A673 (cell line): ENCODE measurements around the gene SP5. TPM values are rescaled to one million over a fixed set of nuclear protein-coding genes. Genes with fewer than 3 reads are reported as not detected.
"Not testable (repeated sequence)": the region's sequence is repeated elsewhere in the genome, so short reads cannot be mapped to it uniquely, and the experiment has no call there.

ENCODE experiments used
- BruUV-seq: library from RNA; stranded (reverse); fragments of 400-500 nt; replicated peaks from 2 replicates; lab custom pipeline; 2021; lab: Mats Ljungman, UMichigan
- CTCF ChIA-PET: fragments of 300-600 bp; sonication (Branson Sonifier 250); formaldehyde crosslinking; loops from one replicate; lab custom pipeline; 2022; ENCODE audit warnings: antibody characterized with exemption; lab: Charles Lee
- POLR2A ChIA-PET: fragments of 300-600 bp; sonication (Branson Sonifier 250); formaldehyde crosslinking; loops from one replicate; lab custom pipeline; 2022; ENCODE audit warnings: antibody characterized with exemption; ENCODE audit not compliant: low non-redundant PET; lab: Charles Lee
- DNase-seq: peaks from one replicate; pipeline ENCODE4 v3.0.0-alpha.2; 2015; ENCODE audit warnings: low spot score
- H3K27ac ChIP-seq: fragments of 200-600 bp; sonication (generic); 2 replicates; pipeline ENCODE4 v1.5.1; 2016; ENCODE audit warnings: mixed run types, low read depth, mild to moderate bottlenecking, mixed read lengths, antibody characterized with exemption, low read length; ENCODE audit not compliant: poor library complexity, severe bottlenecking
- H3K27me3 ChIP-seq: fragments of 200-600 bp; sonication (generic); replicated peaks from 2 replicates; pipeline ENCODE4 v1.6.1; 2017; ENCODE audit warnings: mixed run types, low read depth, mild to moderate bottlenecking, mixed read lengths, antibody characterized with exemption, low read length; ENCODE audit not compliant: insufficient read depth, poor library complexity
- H3K36me3 ChIP-seq: fragments of 200-600 bp; sonication (generic); 2 replicates; pipeline ENCODE4 v1.6.1; 2016; ENCODE audit warnings: mixed run types, mild to moderate bottlenecking, mixed read lengths, antibody characterized with exemption, low read length; ENCODE audit not compliant: insufficient read depth, poor library complexity, severe bottlenecking
- H3K4me1 ChIP-seq: fragments of 200-600 bp; sonication (generic); 2 replicates; pipeline ENCODE4 v1.6.1; 2017; ENCODE audit warnings: mixed run types, mild to moderate bottlenecking, mixed read lengths, antibody characterized with exemption, low read length; ENCODE audit not compliant: insufficient read depth, poor library complexity, severe bottlenecking
- H3K4me3 ChIP-seq: fragments of 200-600 bp; sonication (generic); 2 replicates; pipeline ENCODE4 v1.5.1; 2016; ENCODE audit warnings: low read depth, mixed run types, mild to moderate bottlenecking, mixed read lengths, low read length; ENCODE audit not compliant: poor library complexity, severe bottlenecking
- H3K9me3 ChIP-seq: fragments of 200-600 bp; sonication (generic); 2 replicates; pipeline ENCODE4 v1.6.1; 2016; ENCODE audit warnings: mixed run types, low read depth, mild to moderate bottlenecking, mixed read lengths, antibody characterized with exemption, low read length; ENCODE audit not compliant: poor library complexity, severe bottlenecking
- EZH2 ChIP-seq: fragments of 200-600 bp; sonication (generic); IDR thresholded peaks from 2 replicates; pipeline ENCODE4 v1.6.1; 2017; ENCODE audit warnings: borderline replicate concordance, low read depth, mild to moderate bottlenecking, mixed read lengths, antibody characterized with exemption, low read length; ENCODE audit not compliant: poor library complexity, severe bottlenecking
- intact Hi-C: fragments of 100-400 bp; cut with micrococcal nuclease; formaldehyde crosslinking; loops from one replicate; pipeline ENCODE4 v1.10.0; 2022; ENCODE audit not compliant: unreplicated experiment
- total RNA-seq: library from RNA; stranded (reverse); gene quantifications from 2 replicates; pipeline ENCODE4 v1.2.3, GENCODE V29; 2021
- TF ChIP-seq, protein P1 (sequence below): fragments of 300-800, 200-600 bp; sonication (generic); conservative IDR thresholded peaks from 2 replicates; pipeline ENCODE4 v1.5.1; 2017; ENCODE audit warnings: low read depth, mild to moderate bottlenecking, antibody characterized with exemption, low read length, moderate library complexity, mixed read lengths

SP5 gene
- total RNA-seq, 1 experiment from 2014 or later: not detected

DNA sequence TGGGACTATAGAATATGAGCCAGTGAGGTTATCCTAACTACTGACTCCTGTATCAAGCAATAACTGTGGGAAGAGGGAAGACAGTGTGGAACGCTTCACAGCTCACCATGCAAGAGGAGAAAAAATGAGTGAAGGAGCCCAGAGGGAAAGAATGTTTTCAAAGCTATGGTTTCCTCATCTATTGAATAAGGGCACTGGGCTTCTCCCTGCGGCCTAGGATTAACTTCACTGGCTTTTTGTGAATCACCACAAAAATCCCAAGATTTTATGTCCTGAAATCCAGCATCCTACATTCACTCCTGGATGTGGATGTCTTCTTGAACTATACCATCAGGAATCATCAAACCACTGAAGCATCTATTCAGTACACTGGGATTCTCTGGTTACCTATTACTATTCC lies 44.5 kb upstream of the SP5 start:
- H3K9me3 ChIP-seq: no peaks in the 10 kb centered on the region
- CTCF ChIA-PET: no interaction called here
- H3K27me3 ChIP-seq: peaks cover 54% of the 10 kb centered on the region
- intact Hi-C loops: no loop called here
- BruUV-seq: no TSS peak
- no peak overlapping the region for H3K4me3 ChIP-seq
- no peaks in the 10 kb centered on the region for H3K4me1 ChIP-seq
- TF ChIP-seq, protein P1, sequence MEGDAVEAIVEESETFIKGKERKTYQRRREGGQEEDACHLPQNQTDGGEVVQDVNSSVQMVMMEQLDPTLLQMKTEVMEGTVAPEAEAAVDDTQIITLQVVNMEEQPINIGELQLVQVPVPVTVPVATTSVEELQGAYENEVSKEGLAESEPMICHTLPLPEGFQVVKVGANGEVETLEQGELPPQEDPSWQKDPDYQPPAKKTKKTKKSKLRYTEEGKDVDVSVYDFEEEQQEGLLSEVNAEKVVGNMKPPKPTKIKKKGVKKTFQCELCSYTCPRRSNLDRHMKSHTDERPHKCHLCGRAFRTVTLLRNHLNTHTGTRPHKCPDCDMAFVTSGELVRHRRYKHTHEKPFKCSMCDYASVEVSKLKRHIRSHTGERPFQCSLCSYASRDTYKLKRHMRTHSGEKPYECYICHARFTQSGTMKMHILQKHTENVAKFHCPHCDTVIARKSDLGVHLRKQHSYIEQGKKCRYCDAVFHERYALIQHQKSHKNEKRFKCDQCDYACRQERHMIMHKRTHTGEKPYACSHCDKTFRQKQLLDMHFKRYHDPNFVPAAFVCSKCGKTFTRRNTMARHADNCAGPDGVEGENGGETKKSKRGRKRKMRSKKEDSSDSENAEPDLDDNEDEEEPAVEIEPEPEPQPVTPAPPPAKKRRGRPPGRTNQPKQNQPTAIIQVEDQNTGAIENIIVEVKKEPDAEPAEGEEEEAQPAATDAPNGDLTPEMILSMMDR: no peak
- TF ChIP-seq EZH2: no peak
- H3K27ac ChIP-seq: no peak overlapping the region
- no peaks in the 10 kb centered on the region for H3K36me3 ChIP-seq
- POLR2A ChIA-PET: no interaction called here
- no peak for DNase-seq

DNA sequence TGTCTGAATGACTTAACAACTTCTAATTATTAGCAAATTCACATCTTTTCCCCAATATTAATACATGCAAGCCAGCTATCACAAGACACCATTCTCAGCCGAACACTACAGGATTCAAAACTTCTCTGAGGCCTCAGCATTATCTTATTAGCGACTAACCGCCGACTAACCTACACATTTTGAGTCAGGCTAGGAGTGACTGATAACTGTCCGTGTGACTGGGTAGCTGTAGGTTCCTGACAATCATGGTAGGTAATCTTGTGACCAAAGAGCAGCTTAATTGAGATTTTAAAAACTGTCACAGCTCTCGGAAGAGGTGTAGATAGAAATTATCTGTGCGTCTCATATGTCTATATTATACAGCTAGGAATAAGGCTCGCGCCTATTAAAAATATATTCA lies 44.1 kb upstream of the SP5 start:
- Histone ChIP-seq H3K27me3 (peaks cover 50% of the 10 kb centered on the region), H3K27ac (no peak overlapping the region), H3K4me3 (no peak overlapping the region), H3K36me3 (no peaks in the 10 kb centered on the region), H3K9me3 (no peaks in the 10 kb centered on the region), H3K4me1 (no peaks in the 10 kb centered on the region)
- no TSS peak for BruUV-seq
- CTCF ChIA-PET: no interaction called here
- intact Hi-C loops: no loop called here
- DNase-seq: no peak
- POLR2A ChIA-PET: no interaction called here
- TF ChIP-seq, protein P1: no peak
- TF ChIP-seq EZH2: no peak

DNA sequence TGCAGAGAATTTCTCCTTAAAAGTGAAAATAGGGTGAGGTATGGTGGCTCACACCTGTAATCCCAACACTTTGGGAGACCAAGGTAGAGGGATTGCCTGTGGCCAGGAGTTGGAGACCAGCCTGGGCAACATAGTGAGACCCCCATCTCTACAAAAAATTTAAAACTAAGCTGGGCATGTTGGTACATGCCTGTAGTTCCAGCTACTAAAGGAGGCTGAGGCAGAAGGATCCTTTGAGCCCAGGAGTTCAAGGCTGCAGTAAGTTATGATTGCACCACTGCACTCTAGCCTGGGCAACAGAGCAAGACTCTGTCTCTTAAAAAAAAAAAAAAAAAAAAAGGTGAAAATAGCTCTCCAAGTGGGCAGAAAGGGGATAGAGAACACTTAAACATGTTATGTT lies 40.9 kb upstream of the SP5 start:
- DNase-seq, CTCF ChIA-PET, H3K9me3 ChIP-seq, H3K36me3 ChIP-seq, H3K27ac ChIP-seq, H3K4me1 ChIP-seq, BruUV-seq, POLR2A ChIA-PET, H3K4me3 ChIP-seq, intact Hi-C loops: not testable (repeated sequence)
- H3K27me3 ChIP-seq: peaks cover 37% of the 10 kb centered on the region

DNA sequence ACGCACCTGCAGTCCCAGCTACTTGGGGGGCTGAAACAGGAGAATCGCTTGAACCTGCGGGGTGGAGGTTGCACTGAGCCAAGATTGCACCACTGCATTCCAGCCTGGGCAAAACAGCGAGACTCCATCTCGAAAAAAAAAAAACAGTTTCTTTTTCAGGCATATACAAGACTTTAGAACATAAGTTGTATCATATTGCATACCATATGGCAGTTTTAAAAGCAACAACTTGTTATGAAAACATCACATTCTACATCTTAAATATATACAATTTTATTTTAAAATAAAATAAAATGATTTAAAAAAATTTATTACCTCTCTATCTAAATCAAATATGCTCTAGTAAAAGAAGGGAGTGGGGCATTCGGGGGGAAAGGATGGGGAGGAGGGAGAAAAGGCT lies 39.4 kb upstream of the SP5 start:
- Histone ChIP-seq H3K36me3 (no peaks in the 10 kb centered on the region), H3K27ac (no peak overlapping the region), H3K4me1 (peaks cover 11% of the 10 kb centered on the region), H3K27me3 (peaks cover 35% of the 10 kb centered on the region), H3K4me3 (no peak overlapping the region), H3K9me3 (no peaks in the 10 kb centered on the region)
- intact Hi-C loops: no loop called here
- ChIA-PET CTCF (no interaction called here), POLR2A (no interaction called here)
- no peak for DNase-seq
- BruUV-seq: no TSS peak
- TF ChIP-seq EZH2: no peak
- TF ChIP-seq, protein P1: no peak
